GM12873 (cell line): ENCODE measurements around the gene SLC8A3.

Experiments
- TF ChIP-seq, protein P1 (sequence below): IDR thresholded peaks from 2 replicates; pipeline ENCODE4 v1.5.1; 2012; ENCODE audit warnings: low read depth, mild to moderate bottlenecking, moderate library complexity, low read length, control low read depth; ENCODE audit not compliant: insufficient read depth; ENCODE audit errors: missing control alignments

Gene SLC8A3

DNA sequence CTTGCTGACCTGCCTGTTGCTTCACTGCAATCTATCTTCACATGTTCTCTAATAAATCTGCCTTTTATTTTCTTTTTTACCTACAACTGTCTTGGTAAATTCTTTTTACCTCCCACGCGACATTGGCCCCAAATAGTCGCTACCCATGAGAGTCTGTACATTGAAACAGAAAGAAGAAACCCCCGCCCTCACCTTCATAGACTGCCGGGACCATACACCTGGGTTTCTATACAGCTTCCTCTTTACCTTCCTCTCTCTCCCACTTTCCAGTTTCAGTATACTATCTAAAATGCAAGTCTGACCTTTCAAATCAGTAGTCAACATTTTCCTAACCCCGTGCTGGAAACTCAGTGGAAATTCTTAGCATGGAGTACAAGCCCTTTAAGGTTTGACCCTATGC, 4.8 kb downstream of the SLC8A3 start:
- TF ChIP-seq, protein P1, sequence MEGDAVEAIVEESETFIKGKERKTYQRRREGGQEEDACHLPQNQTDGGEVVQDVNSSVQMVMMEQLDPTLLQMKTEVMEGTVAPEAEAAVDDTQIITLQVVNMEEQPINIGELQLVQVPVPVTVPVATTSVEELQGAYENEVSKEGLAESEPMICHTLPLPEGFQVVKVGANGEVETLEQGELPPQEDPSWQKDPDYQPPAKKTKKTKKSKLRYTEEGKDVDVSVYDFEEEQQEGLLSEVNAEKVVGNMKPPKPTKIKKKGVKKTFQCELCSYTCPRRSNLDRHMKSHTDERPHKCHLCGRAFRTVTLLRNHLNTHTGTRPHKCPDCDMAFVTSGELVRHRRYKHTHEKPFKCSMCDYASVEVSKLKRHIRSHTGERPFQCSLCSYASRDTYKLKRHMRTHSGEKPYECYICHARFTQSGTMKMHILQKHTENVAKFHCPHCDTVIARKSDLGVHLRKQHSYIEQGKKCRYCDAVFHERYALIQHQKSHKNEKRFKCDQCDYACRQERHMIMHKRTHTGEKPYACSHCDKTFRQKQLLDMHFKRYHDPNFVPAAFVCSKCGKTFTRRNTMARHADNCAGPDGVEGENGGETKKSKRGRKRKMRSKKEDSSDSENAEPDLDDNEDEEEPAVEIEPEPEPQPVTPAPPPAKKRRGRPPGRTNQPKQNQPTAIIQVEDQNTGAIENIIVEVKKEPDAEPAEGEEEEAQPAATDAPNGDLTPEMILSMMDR: no peak

DNA sequence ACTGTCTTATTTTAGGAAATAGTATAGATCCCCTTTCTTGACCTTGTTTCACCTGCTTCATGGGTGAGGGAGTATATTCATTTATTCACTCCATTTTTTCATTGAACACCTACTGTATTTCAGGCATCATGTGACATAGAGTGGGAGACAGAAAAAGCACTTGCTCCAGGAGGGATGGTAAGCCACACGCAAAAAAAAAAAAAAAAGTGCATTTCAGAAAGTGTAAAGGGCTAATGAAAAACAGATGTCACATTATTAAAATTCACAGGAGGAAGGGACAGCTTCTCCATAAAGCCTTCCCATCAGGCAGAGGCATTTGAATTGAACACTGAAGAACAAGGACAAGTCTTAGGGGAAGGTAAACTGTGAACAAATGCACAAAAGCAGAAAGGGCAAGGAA, 7.5 kb downstream of the SLC8A3 start:
- TF ChIP-seq, protein P1: no peak

DNA sequence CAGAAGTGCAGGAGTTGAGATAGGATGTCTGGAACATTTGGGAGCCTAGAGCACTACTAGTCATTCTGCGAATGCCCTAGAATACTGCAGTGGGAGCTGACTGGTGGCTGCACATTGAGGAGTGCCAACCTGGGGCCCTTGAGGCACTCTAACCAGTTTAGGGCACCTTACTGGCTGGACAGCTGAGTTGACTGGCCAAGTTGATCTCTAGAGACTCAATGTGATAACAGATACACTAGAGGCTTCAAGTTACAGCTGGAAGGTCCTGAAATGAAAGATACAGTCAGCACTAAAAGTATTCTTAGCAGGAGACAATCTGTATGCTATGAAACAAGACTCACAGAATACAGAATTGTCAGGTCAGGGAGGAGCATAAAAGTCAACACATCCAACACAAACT, 8.0 kb downstream of the SLC8A3 start:
- TF ChIP-seq, protein P1: no peak

DNA sequence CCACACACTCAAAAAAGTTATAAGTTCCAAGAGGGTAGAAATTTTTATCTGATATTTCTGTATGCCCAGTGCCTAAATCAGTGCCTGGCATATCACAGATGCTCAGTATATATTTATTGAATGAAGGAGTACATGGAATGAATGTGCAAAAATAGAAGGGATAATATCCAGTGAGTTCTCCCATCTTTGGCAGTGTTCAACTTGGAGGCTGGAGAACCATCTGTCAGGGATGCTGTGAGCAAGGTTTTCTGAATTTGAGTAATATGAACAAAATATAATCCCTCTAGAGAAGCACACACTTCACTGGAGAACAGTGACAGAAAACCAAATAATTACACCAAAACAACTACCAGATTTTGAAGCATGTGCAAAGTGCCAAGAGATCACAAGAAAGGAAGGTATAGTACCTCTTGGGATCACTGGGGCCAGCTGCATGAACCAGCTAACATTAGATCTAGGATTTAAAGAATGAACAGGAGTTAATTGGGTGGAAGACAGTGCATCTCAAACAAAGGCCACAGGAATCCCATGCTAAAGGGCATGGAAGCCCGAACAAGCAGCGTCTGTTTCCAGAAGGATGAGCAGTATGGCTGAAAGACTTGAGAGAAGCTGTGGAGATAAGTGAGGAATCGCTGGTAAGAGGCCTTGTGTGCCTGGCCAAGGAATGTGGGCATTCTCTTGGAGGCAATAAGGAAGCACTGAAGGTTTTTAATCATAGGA, 11.5 kb downstream of the SLC8A3 start:
- TF ChIP-seq, protein P1: no peak

DNA sequence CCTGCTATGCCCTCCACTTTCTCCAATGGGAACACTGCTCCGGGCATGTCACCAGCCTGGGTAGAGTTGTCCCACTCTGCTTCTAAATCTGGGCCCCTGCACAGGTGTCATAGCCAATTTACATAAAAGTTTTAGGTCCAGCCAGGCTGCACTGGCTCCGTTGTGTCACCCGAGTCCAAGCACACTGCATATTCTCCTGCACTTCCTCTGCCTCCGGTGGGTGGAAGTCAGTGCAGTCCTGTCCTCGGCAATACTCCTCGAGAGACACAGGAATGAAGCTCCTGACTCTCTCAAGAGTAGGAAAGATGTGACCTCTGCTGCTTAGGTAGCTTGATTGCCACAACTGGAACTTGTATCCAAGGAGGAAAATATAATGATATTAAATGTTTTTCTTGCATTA, 15.2 kb downstream of the SLC8A3 start:
- TF ChIP-seq, protein P1: no peak

DNA sequence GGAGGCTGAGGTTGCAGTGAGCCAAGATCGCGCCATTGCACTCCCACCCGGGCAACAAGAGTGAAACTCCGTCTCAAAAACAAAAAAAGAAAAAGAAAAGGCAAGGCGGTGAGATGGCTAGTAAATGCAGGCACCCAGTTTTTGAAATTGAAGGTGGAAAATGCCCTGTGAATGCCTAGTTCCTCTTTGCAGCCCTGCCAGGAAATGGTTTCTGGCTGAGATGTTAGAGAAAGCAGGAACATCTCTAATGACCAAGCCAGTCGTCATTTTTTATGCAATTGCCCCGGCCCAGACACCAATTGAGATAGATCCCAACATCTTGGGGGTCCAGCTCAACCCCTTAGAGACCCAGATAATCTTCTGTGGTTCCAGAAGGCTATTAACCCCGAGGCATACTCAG, 17.0 kb downstream of the SLC8A3 start:
- TF ChIP-seq, protein P1: no peak

DNA sequence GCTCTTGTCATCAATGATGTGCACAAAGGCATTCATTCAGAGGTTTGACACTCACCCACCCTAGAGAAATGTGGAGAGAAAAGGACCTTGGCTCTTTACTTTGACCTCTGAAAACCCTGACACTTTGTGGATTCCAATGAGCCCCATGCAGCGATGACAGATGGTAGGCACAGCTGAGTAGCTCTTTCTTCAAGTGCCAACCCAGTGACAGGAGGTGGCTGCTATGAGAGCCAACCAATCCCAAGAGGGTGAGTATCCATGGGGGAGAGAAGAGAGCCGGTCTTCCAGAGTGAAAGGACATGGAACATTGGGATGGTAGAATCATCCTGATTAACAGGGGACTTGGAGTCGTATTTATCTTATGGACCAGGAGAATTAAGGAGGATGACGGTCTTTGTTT, 17.8 kb downstream of the SLC8A3 start:
- TF ChIP-seq, protein P1: no peak
